Central memory CD4-positive, alpha-beta T cell (primary cell): Measurements from ENCODE around the gene ISLR.

Experiments
- DNase-seq: peaks from one replicate; pipeline ENCODE4 v3.0.0; 2022

ISLR gene

GRCh38 chr15:74194572-74195559, 21.4 kb downstream of the ISLR start:
- DNase-seq: no peak

- DNase-seq: no peak
Measured at GRCh38 chr15:74196175-74196574, 22.7 kb downstream of the ISLR start.

- DNase-seq: no peak
Measured at GRCh38 chr15:74197176-74197965, 23.9 kb downstream of the ISLR start.

- no peak for DNase-seq
Measured at GRCh38 chr15:74199297-74199652, 25.8 kb downstream of the ISLR start.

GRCh38 chr15:74200412-74200815, 26.9 kb downstream of the ISLR start:
- no peak for DNase-seq

GRCh38 chr15:74200871-74201419, 27.4 kb downstream of the ISLR start:
- DNase-seq: no peak

- no peak for DNase-seq
Measured at GRCh38 chr15:74201710-74202420, 28.4 kb downstream of the ISLR start.

- no peak for DNase-seq
Measured at GRCh38 chr15:74202452-74203401, 29.2 kb downstream of the ISLR start, which contains the start of gene STRA6. TSS of gene STRA6 (minus strand) at chr15:74202787. CDS start at chr15:74202267, 520 bp downstream.

- DNase-seq: no peak
Measured at GRCh38 chr15:74203914-74204431, 30.5 kb downstream of the ISLR start.

GRCh38 chr15:74205582-74205947, 32.1 kb downstream of the ISLR start:
- DNase-seq: no peak

GRCh38 chr15:74206801-74207281, 33.3 kb downstream of the ISLR start:
- DNase-seq: no peak

- no peak for DNase-seq
Measured at GRCh38 chr15:74207652-74208440, 34.3 kb downstream of the ISLR start.

GRCh38 chr15:74208496-74208895, 35.0 kb downstream of the ISLR start:
- DNase-seq: no peak

GRCh38 chr15:74208901-74209559, 35.5 kb downstream of the ISLR start:
- no peak for DNase-seq

GRCh38 chr15:74209560-74209958, 36.0 kb downstream of the ISLR start:
- no peak for DNase-seq

GRCh38 chr15:74209997-74210671, 36.6 kb downstream of the ISLR start:
- DNase-seq: no peak

- no peak for DNase-seq
Measured at GRCh38 chr15:74210729-74211128, 37.2 kb downstream of the ISLR start.

- no peak for DNase-seq
Measured at GRCh38 chr15:74211656-74212055, 38.1 kb downstream of the ISLR start.

- no peak for DNase-seq
Measured at GRCh38 chr15:74212494-74212893, 39.0 kb downstream of the ISLR start.
